DMS114 treated with DMSO at 0.1 percent for 48 hours (cell line): ENCODE data around the gene KIF12.
"Not testable (repeated sequence)": the region's sequence is repeated elsewhere in the genome, so short reads cannot be mapped to it uniquely, and the experiment has no call there.

ENCODE experiments used
- DNase-seq: peaks from one replicate; lab custom pipeline; 2025; ENCODE audit not compliant: unreplicated experiment; lab: John Stamatoyannopoulos, UW

Gene KIF12

GRCh38 chr9:114098936-114099668 lies at the start of gene KIF12:
Gene KIF12 (minus strand): TSS chr9:114099292. CDS start chr9:114099276, 16 bp downstream.
- DNase-seq = no peak

GRCh38 chr9:114146735-114147134 lies 47.6 kb upstream of the KIF12 start:
- DNase-seq = no peak

- DNase-seq = no peak
These were observed 44.1 kb upstream of the KIF12 start for GRCh38 chr9:114143234-114143633.

GRCh38 chr9:114141553-114142402 lies 42.7 kb upstream of the KIF12 start:
- no peak for DNase-seq

DNA sequence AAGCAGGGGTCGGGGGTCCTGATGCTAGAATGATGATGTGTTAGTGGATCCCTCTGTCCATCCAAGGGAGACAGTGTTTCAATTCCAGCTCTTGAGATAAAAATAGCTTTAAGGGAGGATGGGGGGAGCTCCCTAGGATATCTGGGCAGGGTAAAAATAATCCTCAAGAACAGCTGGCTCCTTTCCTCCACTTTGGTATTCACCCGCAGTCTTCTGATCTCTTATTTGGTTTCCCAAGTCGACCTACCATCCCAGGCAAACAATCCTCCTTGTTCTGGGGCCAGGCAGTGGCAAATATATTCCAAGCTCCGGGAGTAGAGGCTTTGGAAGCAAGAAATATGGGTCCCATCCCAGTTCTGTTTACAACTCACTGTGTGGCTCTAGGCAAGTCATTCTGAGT lies 41.8 kb upstream of the KIF12 start:
- no peak for DNase-seq

DNA sequence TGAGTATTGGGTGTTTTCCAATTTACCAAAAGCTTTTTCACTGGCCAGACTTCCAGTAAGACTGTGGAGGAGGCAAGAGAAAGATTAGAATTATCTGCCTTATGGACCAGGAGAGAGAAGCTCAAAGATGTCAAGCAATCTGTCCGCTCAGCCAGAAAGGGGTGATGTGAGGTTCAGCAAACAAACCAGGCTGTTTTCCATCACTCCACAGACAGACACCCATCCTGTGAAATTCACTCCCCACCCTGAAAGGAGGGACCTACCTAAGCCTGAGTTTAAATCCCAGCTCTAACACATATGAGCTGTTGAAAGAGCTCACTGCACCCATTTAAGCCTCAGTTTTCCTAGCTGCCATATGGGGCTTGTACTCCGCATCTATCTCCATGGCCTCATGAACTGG lies 41.3 kb upstream of the KIF12 start:
- DNase-seq = no peak

DNA sequence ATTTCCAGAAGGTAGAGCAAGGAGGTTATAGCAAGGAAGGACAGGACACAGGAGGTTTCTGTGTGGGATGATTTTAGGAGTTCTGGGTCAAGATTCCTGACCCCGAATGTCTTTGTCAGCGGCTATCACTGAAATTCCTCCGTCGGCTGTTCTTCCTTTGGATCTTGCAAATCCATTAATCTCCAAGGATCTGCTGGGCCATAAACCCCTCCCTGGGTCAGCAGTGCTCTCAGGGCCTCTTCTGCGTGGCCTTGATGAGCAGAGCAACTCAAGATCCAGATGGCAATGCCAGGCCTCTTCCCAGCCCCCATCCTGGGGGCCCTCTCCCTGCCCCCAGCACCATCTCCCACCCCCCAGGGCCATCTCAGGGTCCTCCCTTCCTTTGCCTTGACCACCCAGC lies 40.0 kb upstream of the KIF12 start:
- DNase-seq = no peak

GRCh38 chr9:114138552-114138971 lies 39.5 kb upstream of the KIF12 start:
- no peak for DNase-seq

DNA sequence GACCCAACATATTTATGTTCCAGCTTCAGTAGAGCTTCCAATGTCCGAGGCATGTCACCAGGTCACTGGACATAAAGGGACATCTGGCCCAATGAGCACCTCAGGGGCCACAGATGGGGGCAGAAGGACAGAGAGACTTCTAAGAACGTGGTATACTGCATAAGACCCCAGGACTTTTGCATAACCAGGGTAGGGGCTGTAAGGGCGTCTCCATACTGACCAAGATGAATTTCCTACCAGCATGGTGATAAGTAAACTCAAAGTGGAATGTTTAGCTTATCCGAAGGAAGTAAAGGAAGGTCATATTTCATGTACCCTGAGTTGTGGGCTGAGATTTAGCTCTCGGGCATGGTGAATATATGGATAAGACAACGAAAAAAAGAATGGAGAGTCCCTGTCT lies 38.7 kb upstream of the KIF12 start:
- no peak for DNase-seq

GRCh38 chr9:114134827-114135396 lies 35.8 kb upstream of the KIF12 start:
- DNase-seq = no peak

GRCh38 chr9:114132550-114132918 lies 33.4 kb upstream of the KIF12 start:
- DNase-seq = no peak

GRCh38 chr9:114131808-114132549 lies 32.9 kb upstream of the KIF12 start:
- no peak for DNase-seq

- no peak for DNase-seq
These were observed 31.7 kb upstream of the KIF12 start for GRCh38 chr9:114130624-114131277.

GRCh38 chr9:114130141-114130540 lies 31.0 kb upstream of the KIF12 start:
- no peak for DNase-seq

DNA sequence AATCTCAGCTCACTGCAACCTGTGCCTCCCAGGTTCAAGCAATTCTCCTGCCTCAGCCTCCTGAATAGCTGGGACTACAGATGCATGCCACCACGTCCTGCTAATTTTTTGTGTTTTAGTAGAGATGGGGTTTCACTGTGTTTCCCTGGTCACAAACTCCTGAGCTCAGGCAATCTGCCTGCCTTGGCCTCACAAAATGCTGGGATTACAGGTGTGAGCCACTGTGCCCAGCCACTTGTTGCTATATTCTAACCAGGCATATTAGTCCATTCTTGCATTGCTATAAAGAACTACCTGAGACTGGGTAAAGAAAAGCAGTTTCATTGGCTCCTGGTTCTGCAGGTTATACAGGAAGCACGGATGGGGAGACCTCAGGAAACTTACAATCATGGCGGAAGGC lies 29.7 kb upstream of the KIF12 start:
- DNase-seq = not testable (repeated sequence)

GRCh38 chr9:114126247-114127060 lies 27.4 kb upstream of the KIF12 start:
- DNase-seq = no peak

DNA sequence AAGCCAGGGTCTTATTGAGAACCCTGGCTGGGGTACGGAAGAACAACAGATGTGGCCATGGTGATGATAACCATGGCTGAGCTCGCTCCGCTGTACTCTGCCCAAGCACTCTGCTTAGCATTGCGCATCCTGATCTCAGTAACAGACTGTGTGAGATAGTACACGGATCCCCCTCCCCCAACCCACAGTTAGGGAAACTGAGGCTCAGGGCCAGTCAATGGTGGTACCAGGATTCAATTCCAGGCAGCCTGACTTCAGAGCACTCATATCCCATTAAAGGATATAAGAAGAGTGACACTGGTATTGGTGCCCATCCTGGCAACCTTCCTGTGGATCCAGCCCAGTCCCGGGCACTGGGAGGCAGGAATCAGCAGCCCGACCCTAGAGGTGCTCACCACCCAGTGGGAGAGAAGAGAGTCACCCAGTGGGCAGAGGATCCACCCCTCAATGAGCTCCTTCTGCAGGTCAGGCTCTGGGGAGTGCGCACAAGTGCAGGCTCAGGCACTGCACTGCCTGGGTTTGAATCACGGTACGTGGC lies 26.5 kb upstream of the KIF12 start:
- DNase-seq = no peak

DNA sequence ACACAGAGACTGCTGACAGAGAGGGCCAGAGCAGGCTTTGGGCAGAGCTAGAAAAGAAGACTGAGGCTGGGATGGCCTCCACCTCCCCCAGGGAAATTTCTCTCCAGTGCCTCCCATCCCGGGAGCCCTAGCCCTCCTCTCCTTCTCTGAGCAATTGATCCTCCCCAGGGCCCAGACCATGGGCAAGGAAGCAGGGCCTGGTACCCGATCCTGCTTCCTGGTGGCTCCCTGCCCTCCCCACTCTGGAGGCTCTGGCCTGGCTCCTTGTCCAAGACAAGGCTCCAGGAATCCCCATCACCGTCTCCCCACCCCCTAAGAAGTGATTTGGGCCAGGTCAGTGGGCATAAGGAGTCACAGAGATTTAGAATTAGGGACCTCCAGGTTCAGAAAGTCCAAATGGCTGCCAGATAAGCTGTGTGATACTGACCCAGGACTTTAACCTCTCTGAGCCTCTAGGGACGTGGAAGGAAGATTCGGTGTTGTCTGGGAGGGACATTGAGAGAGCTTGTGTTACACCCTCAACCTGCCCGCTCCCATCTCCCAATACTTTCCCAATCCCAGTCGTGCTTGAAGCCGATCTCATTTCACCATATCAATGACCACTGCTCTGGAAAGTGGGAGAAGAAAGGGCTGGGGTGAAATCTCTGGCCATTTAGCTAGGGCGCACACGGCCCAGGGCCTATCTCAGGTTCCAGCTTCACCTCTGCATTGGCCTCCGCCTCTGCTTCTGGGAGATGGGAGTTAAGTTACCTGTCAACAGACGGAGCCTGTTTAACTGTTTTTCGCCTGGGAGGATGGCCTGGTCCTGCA lies 25.8 kb upstream of the KIF12 start:
- DNase-seq = no peak

GRCh38 chr9:114124138-114124537 lies 25.0 kb upstream of the KIF12 start:
- DNase-seq = no peak
